Measurements from ENCODE around the gene CLCN2. TPM values are rescaled to one million over a fixed set of nuclear protein-coding genes. Genes with fewer than 3 reads are reported as not detected.
"Not testable (repeated sequence)": the region's sequence is repeated elsewhere in the genome, so short reads cannot be mapped to it uniquely, and the experiment has no call there.

CLCN2 gene
- polyA plus RNA-seq, 3 donors = 7.7 to 9.9 (median 8.1) TPM

DNA sequence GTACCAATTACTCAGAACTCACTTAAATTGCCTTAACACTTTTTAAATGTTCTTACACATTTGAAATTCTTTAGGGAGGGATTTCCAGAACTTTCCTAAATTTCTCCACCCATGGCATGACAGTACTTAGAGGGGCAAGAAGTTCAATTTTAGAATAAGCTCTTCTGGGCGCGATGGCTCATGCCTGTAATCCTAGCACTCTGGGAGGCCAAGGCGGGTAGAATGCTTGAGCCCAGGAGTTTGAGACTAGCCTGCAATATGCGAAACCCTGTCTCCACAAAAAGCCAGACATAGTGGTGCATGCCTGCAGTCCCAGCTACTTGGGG, 13.4 kb downstream of the CLCN2 start:
- DNase-seq (ENCODE audit: low read depth in 3 of 3, low spot score in 2 of 3) = no peak

- DNase-seq (ENCODE audit: low read depth in 3 of 3, low spot score in 2 of 3) = no peak
These were observed 13.9 kb downstream of the CLCN2 start for GRCh38 chr3:184347321-184348056.

- no peak for DNase-seq (ENCODE audit: low read depth in 3 of 3, low spot score in 2 of 3)
These were observed 14.8 kb downstream of the CLCN2 start for GRCh38 chr3:184346480-184347190.

- peak in 1 of 3 donors; percentile 34 for DNase-seq (ENCODE audit: low read depth in 3 of 3, low spot score in 2 of 3)
These were observed 15.9 kb downstream of the CLCN2 start for GRCh38 chr3:184345317-184346144.

DNA sequence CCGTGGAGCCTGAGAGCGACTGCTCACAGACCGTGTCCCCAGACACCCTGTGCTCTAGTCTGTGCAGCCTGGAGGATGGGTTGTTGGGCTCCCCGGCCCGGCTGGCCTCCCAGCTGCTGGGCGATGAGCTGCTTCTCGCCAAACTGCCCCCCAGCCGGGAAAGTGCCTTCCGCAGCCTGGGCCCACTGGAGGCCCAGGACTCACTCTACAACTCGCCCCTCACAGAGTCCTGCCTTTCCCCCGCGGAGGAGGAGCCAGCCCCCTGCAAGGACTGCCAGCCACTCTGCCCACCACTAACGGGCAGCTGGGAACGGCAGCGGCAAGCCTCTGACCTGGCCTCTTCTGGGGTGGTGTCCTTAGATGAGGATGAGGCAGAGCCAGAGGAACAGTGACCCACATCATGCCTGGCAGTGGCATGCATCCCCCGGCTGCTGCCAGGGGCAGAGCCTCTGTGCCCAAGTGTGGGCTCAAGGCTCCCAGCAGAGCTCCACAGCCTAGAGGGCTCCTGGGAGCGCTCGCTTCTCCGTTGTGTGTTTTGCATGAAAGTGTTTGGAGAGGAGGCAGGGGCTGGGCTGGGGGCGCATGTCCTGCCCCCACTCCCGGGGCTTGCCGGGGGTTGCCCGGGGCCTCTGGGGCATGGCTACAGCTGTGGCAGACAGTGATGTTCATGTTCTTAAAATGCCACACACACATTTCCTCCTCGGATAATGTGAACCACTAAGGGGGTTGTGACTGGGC, 16.7 kb downstream of the CLCN2 start:
- DNase-seq (ENCODE audit: low read depth in 3 of 3, low spot score in 2 of 3) = no peak

- DNase-seq (ENCODE audit: low read depth in 3 of 3, low spot score in 2 of 3) = no peak
These were observed 18.1 kb downstream of the CLCN2 start for GRCh38 chr3:184343200-184343876.

GRCh38 chr3:184341925-184342324, 19.5 kb downstream of the CLCN2 start:
- DNase-seq (ENCODE audit: low read depth in 3 of 3, low spot score in 2 of 3) = no peak

- DNase-seq (ENCODE audit: low read depth in 3 of 3, low spot score in 2 of 3) = not testable (repeated sequence)
These were observed 21.8 kb downstream of the CLCN2 start for GRCh38 chr3:184339451-184340135.

- DNase-seq (ENCODE audit: low read depth in 3 of 3, low spot score in 2 of 3) = no peak
These were observed 22.4 kb downstream of the CLCN2 start for GRCh38 chr3:184339001-184339400.

DNA sequence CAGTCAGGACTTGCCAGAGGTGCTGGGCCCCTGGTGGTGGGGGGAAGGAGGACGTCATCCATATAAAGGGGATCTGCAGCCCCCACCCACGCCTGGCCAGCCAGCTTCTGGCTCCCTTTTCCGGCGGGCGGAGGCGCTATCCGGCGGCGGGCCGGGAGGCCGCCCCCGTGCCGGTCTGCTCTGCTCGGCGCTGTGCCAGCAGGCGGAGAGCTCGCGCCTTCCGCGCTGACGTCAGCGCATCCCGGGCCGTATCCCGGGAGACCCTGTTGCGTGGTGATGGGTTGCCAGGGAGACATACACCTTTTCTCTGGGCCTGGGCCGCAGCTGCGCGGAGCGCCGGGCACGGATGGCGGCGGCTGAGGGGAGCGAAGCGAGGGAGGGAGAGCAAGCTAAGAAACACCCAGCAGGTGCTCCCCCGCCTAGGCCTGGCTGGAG, 22.9 kb downstream of the CLCN2 start:
- DNase-seq (ENCODE audit: low read depth in 3 of 3, low spot score in 2 of 3) = no peak

DNA sequence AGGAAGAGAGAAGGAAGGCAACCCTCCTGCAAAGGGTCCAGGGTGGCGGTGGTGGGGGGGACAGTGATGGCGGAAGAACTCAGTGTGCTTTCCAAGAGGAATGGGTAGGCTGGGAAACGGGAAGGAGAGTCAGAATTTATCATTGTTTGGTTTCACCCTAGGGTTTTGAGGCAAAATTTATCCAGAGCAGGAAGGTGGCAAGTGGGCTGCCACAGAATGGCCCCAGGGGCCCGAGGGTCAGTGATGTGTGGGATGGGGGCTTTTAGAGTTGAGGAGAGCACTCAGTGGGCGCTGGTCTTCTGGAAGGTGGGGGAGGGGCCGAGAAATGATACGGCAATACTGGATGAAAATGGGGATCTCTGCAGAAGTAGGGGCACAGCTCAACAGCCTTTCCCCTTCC, 23.4 kb downstream of the CLCN2 start:
- DNase-seq (ENCODE audit: low read depth in 3 of 3, low spot score in 2 of 3) = no peak

DNA sequence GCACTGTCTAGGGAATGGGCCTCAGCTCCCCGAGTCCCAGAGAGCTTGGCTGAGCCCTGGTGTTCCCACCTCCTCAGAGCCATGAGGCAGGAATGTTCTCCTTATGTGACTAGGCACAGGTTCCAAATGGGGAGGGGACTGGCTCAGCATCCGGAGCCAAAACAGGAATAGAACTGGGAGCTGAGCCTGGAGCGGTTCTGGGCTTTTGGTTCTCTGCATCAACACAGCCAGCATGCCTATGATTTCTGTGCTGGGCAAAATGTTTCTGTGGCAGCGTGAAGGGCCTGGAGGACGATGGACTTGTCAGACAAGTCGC, 24.0 kb downstream of the CLCN2 start, which contains the start of gene FAM131A:
Gene FAM131A, plus strand, starts transcription at position 202 of the 316 bp plus-strand sequence. Its CDS starts 31 bp downstream, at position 233.
- DNase-seq (ENCODE audit: low read depth in 3 of 3, low spot score in 2 of 3) = no peak

- DNase-seq (ENCODE audit: low read depth in 3 of 3, low spot score in 2 of 3) = no peak
These were observed 24.6 kb downstream of the CLCN2 start for GRCh38 chr3:184336547-184337398.

DNA sequence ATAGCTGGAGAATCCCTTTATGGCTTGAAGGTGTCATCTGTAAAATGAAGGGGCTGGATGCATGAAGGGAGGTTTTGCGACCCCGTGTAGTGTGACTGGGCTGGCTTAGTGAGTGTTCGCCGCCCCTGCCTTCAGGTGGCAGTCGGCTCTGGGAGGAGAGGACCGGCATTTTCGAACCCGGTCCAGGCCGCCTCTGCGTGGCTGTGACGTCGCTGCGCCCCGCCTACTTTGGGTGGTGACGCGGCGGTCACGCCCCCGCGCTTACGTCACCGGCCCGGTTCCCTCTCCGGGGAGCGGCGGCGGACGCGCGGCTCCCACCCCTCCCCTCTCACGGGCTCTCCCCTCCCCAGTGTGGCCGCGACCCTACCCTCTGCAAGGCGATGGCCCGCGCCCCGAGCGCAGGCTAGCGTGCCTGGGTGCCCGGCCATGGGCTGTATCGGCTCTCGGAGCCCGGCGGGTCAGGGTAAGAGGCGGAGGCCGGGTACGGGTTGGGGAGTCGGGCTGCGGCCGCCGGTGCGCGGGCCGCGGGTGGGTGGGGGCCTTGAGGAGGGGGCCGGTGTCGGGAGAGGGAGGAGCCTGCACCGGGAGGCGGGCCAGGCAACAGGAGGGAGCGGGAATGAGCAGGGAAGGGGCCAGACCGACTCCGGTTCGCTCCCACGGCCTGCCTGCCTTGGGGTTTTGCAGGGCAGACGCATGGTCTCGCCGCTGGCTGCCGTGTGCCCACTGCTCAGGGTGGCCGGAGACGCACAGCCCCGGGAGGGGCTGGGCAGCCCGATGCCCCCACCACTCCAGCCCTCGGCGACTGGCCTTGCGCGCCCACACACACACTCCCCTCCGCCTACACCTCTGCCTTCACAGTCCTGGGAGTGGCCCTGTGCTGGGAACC, 25.5 kb downstream of the CLCN2 start:
- no peak for DNase-seq (ENCODE audit: low read depth in 3 of 3, low spot score in 2 of 3)

GRCh38 chr3:184335291-184335660, 26.1 kb downstream of the CLCN2 start:
- no peak for DNase-seq (ENCODE audit: low read depth in 3 of 3, low spot score in 2 of 3)

- DNase-seq (ENCODE audit: low read depth in 3 of 3, low spot score in 2 of 3) = no peak
These were observed 26.8 kb downstream of the CLCN2 start for GRCh38 chr3:184334470-184335158.

DNA sequence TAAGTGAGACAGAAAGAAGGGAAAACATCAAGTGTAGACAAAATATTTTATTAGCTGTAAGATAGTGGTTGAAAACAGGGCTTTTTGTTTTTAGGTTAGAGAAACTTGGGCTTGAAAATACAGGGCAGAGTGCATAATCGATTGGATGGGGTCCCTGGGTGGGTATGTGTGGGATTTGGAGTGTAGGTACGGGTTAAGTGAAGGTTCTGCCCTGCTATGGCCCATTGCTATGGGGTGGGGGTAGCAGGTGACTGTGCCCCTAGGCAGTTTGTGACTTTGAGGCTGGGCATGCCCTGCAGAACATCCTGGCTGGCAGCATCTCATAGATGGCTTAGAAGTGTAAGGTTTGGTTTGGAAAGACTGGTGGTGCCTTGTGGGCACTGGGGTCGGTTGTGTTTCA, 27.7 kb downstream of the CLCN2 start:
- DNase-seq (ENCODE audit: low read depth in 3 of 3, low spot score in 2 of 3) = no peak

Data from right renal cortex interstitium (tissue), 3 donors.